HEK293 (cell line): Measurements from ENCODE around the gene ARHGAP22.

Experiments used
- CTCF ChIA-PET: fragments of 350-600 bp; formaldehyde crosslinking; extraction: SDS; loops from one replicate; lab custom pipeline; 2021; ENCODE audit warnings: antibody characterized with exemption; lab: Yijun Ruan, JAX
- POLR2A ChIA-PET: fragments of 300-600 bp; formaldehyde crosslinking; extraction: SDS; loops from one replicate; lab custom pipeline; 2020; ENCODE audit warnings: antibody characterized with exemption, inconsistent platforms; lab: Yijun Ruan, JAX
- H3K27ac ChIP-seq: fragments of 200-500 bp; sonication (Bioruptor generic); 2 replicates; pipeline ENCODE4 v1.5.1; 2014; ENCODE audit warnings: low read depth, low read length, control low read depth, inconsistent platforms; ENCODE audit errors: extremely low read depth
- H3K36me3 ChIP-seq, 2 experiments: fragments of 200-500 bp in 1 of 2; sonication (Bioruptor generic) in 1 of 2; 1 replicate in 1 of 2; 2 replicates in 1 of 2; pipeline ENCODE4 v1.5.1; 2014 to 2017; ENCODE audit warnings: inconsistent platforms in 2 of 2, low read length in 2 of 2; ENCODE audit not compliant: control insufficient read depth in 2 of 2, insufficient read depth in 1 of 2
- H3K4me1 ChIP-seq: fragments of 200-500 bp; sonication (Bioruptor generic); 2 replicates; pipeline ENCODE4 v1.5.1; 2014; ENCODE audit warnings: mild to moderate bottlenecking, low read length, inconsistent platforms; ENCODE audit not compliant: control insufficient read depth, insufficient read depth
- H3K4me3 ChIP-seq: 2 replicates; pipeline ENCODE4 v1.5.1; 2011; ENCODE audit warnings: low read depth, mild to moderate bottlenecking, control low read depth, low read length, moderate library complexity
- H3K9me3 ChIP-seq: fragments of 200-500 bp; sonication (Bioruptor generic); 2 replicates; pipeline ENCODE4 v1.5.1; 2014; ENCODE audit warnings: low read depth, low read length, inconsistent platforms; ENCODE audit not compliant: control insufficient read depth, insufficient read depth
- BCL11B ChIP-seq: fragments of 450-650 bp; formaldehyde crosslinking; IDR thresholded peaks from 2 replicates; pipeline ENCODE4 v1.5.1; 2016; ENCODE audit warnings: low read depth, missing biosample characterization, missing genetic modification characterization
- FEZF1 ChIP-seq: fragments of 450-650 bp; formaldehyde crosslinking; IDR thresholded peaks from 2 replicates; pipeline ENCODE4 v1.5.1; 2016; ENCODE audit warnings: missing biosample characterization, missing genetic modification characterization
- GLI2 ChIP-seq: fragments of 450-650 bp; formaldehyde crosslinking; IDR thresholded peaks from 2 replicates; pipeline ENCODE4; 2017; ENCODE audit warnings: missing biosample characterization, missing genetic modification characterization, low read depth, borderline replicate concordance
- HIC1 ChIP-seq: fragments of 450-650 bp; formaldehyde crosslinking; IDR thresholded peaks from 2 replicates; pipeline ENCODE4 v1.5.1; 2016; ENCODE audit warnings: missing biosample characterization, missing genetic modification characterization
- SCRT2 ChIP-seq: fragments of 450-650 bp; formaldehyde crosslinking; IDR thresholded peaks from 2 replicates; pipeline ENCODE4 v1.5.1; 2016; ENCODE audit warnings: missing biosample characterization, missing genetic modification characterization
- ZBTB8A ChIP-seq: fragments of 450-650 bp; formaldehyde crosslinking; IDR thresholded peaks from 2 replicates; pipeline ENCODE4 v1.5.1; 2016; ENCODE audit warnings: missing biosample characterization, missing genetic modification characterization
- ZFHX2 ChIP-seq: fragments of 450-650 bp; formaldehyde crosslinking; conservative IDR thresholded peaks from 2 replicates; pipeline ENCODE4 v1.5.1; 2016; ENCODE audit warnings: missing biosample characterization, missing genetic modification characterization
- ZNF10 ChIP-seq: fragments of 450-650 bp; formaldehyde crosslinking; IDR thresholded peaks from 2 replicates; pipeline ENCODE4 v1.5.1; 2017; ENCODE audit warnings: missing biosample characterization, missing genetic modification characterization
- ZNF133 ChIP-seq: fragments of 450-650 bp; formaldehyde crosslinking; IDR thresholded peaks from 2 replicates; pipeline ENCODE4 v1.5.1; 2016; ENCODE audit warnings: missing biosample characterization, missing genetic modification characterization
- ZNF157 ChIP-seq: fragments of 450-650 bp; formaldehyde crosslinking; IDR thresholded peaks from 2 replicates; pipeline ENCODE4 v1.5.1; 2016; ENCODE audit warnings: missing biosample characterization, missing genetic modification characterization
- ZNF16 ChIP-seq: fragments of 450-650 bp; formaldehyde crosslinking; IDR thresholded peaks from 2 replicates; pipeline ENCODE4 v1.5.1; 2016; ENCODE audit warnings: low read depth, missing biosample characterization, missing genetic modification characterization
- ZNF174 ChIP-seq: fragments of 450-650 bp; formaldehyde crosslinking; IDR thresholded peaks from 2 replicates; pipeline ENCODE4 v1.5.0; 2017; ENCODE audit warnings: missing biosample characterization, mild to moderate bottlenecking, missing genetic modification characterization
- ZNF341 ChIP-seq: fragments of 450-650 bp; formaldehyde crosslinking; IDR thresholded peaks from 2 replicates; pipeline ENCODE4; 2016; ENCODE audit warnings: low read depth, missing biosample characterization, missing genetic modification characterization
- ZNF423 ChIP-seq: fragments of 450-650 bp; formaldehyde crosslinking; IDR thresholded peaks from 2 replicates; pipeline ENCODE4 v1.5.1; 2016; ENCODE audit warnings: missing biosample characterization, missing genetic modification characterization
- ZNF514 ChIP-seq: fragments of 450-650 bp; formaldehyde crosslinking; IDR thresholded peaks from 2 replicates; pipeline ENCODE4 v1.5.1; 2016; ENCODE audit warnings: missing biosample characterization, missing genetic modification characterization
- ZNF623 ChIP-seq: fragments of 450-650 bp; formaldehyde crosslinking; IDR thresholded peaks from 2 replicates; pipeline ENCODE4 v1.5.1; 2016; ENCODE audit warnings: missing biosample characterization, missing genetic modification characterization
- ZNF626 ChIP-seq: fragments of 450-650 bp; sonication (Bioruptor Pico); formaldehyde crosslinking; IDR thresholded peaks from 2 replicates; pipeline ENCODE4 v1.5.1; 2018; ENCODE audit warnings: missing biosample characterization, missing genetic modification characterization, inconsistent platforms
- ZNF639 ChIP-seq: fragments of 450-650 bp; formaldehyde crosslinking; IDR thresholded peaks from 2 replicates; pipeline ENCODE4 v1.5.1; 2016; ENCODE audit warnings: missing biosample characterization, missing genetic modification characterization
- ZNF664 ChIP-seq: fragments of 450-650 bp; formaldehyde crosslinking; IDR thresholded peaks from 2 replicates; pipeline ENCODE4 v1.5.1; 2016; ENCODE audit warnings: missing biosample characterization, missing genetic modification characterization
- TF ChIP-seq, protein P1 (sequence below): fragments of 450-650 bp; formaldehyde crosslinking; IDR thresholded peaks from 2 replicates; pipeline ENCODE4 v1.5.1; 2016; ENCODE audit warnings: missing biosample characterization, missing genetic modification characterization
- TF ChIP-seq, protein P2 (sequence below): fragments of 450-650 bp; formaldehyde crosslinking; IDR thresholded peaks from 2 replicates; pipeline ENCODE4 v1.5.1; 2016; ENCODE audit warnings: missing biosample characterization, missing genetic modification characterization

The ARHGAP22 gene

DNA sequence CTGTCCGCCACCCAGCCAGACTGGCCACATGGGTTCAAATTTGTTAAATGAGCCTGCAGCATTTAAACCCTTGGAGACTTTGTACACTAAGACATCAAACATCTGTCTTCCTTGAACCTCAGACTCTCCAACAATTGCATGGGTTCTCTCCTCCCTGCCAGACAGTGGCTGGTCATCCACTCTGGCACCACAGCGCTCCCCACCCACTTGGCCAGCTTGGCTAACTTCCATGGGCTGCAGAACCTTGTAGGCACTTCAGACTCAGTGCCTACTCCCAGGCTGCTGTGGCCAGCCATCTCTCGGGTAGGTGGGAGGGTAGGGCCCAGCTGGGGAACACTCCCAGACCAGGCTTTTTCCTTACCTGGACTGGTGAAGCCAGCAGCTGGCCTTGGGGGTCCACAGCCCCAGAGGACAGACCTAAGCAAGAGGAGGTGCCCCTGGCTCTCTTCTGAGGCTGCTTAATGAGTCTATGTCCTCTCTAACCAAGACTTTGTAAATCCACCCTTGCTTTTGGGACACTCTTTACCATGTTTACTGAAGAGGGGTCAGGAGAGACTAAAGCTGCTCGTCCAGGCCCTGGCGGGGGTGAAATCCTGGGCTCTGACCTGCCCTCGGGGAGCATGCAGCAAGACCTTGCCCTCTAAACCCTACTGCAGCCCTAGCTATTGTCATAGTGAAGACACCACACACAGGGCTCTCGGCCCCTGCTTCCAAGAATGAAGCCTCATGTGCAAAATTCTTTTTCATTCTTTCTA, 82.7 kb downstream of the ARHGAP22 start (continued):
- TF ChIP-seq ZNF626: no peak
- no peak for TF ChIP-seq ZNF664 (tag by site-specific recombination)
- no peak for TF ChIP-seq ZNF16 (tag by site-specific recombination)
- no peak for TF ChIP-seq HIC1 (tag by site-specific recombination)

DNA sequence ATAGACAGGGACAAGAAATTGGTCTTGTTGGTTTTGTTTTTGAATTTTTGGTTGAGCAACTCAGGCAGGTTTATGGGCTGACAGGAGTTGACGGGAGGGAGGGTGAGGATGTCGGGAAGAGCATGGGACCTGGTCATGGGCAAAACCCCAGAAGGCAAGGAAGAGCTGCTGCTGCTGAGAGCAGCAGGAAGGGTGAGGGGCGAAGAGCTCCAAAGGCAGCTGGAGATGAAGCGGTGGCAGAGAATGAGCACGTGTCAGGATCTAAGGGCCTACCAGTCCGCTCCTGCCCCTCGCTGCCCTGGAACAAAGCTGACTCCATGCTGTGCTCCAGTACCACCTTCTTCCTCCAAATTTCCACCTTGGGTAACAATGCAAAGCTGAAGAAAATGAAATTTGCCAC, 84.3 kb downstream of the ARHGAP22 start:
- no peaks in the 10 kb centered on the region for H3K9me3 ChIP-seq
- H3K27ac ChIP-seq: no peak overlapping the region
- ChIA-PET CTCF (interaction anchor here (0.7 to 0.9 kb wide), 2 partner anchors 136 to 188 kb away, joined by 4 to 5 read pairs; no protein-coding TSS in a partner anchor), POLR2A (no interaction called here)
- H3K4me3 ChIP-seq: no peak overlapping the region
- TF ChIP-seq ZNF639 (tag by site-specific recombination) (no peak), ZNF341 (peak; percentile 59), ZNF514 (tag by site-specific recombination) (no peak)
- no peaks in the 10 kb centered on the region for H3K4me1 ChIP-seq
- no peaks in the 10 kb centered on the region for H3K36me3 ChIP-seq

DNA sequence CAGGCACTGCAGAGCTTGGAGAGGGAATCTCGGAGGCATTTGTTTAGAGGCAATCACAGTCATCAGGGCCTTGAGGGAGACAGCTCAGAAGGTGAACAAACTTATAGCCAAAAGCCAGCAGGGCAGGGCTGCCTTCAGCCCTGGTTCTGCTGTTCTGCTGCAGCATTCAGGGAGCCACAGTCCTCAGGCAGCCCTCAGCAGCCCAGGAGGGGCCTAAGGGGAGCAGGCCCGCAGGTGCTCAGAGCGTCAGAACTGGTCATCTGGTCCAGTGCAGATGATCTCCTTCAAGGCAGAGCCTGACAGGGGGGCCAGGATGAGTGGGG, 84.7 kb downstream of the ARHGAP22 start:
- Histone ChIP-seq H3K4me3 (no peak overlapping the region), H3K9me3 (no peaks in the 10 kb centered on the region), H3K36me3 (no peaks in the 10 kb centered on the region), H3K27ac (no peak overlapping the region), H3K4me1 (no peaks in the 10 kb centered on the region)
- POLR2A ChIA-PET: no interaction called here
- TF ChIP-seq ZNF623 (tag by site-specific recombination) (no peak), GLI2 (tag by site-specific recombination) (no peak), ZNF133 (no peak), ZNF174 (no peak), ZNF423 (tag by site-specific recombination) (no peak), ZBTB8A (tag by site-specific recombination) (no peak), BCL11B (tag by site-specific recombination) (no peak)
- CTCF ChIA-PET: no interaction called here

- H3K27ac ChIP-seq: no peak overlapping the region
- ChIA-PET POLR2A (no interaction called here), CTCF (interaction anchor here (0.6 kb wide), 1 partner anchor 304 kb away, joined by 3 read pairs; no protein-coding TSS in a partner anchor)
- TF ChIP-seq, protein P1, sequence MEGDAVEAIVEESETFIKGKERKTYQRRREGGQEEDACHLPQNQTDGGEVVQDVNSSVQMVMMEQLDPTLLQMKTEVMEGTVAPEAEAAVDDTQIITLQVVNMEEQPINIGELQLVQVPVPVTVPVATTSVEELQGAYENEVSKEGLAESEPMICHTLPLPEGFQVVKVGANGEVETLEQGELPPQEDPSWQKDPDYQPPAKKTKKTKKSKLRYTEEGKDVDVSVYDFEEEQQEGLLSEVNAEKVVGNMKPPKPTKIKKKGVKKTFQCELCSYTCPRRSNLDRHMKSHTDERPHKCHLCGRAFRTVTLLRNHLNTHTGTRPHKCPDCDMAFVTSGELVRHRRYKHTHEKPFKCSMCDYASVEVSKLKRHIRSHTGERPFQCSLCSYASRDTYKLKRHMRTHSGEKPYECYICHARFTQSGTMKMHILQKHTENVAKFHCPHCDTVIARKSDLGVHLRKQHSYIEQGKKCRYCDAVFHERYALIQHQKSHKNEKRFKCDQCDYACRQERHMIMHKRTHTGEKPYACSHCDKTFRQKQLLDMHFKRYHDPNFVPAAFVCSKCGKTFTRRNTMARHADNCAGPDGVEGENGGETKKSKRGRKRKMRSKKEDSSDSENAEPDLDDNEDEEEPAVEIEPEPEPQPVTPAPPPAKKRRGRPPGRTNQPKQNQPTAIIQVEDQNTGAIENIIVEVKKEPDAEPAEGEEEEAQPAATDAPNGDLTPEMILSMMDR (tag by site-specific recombination): no peak
- TF ChIP-seq SCRT2 (tag by site-specific recombination) (no peak), ZNF10 (tag by site-specific recombination) (no peak), ZNF157 (no peak), ZFHX2 (tag by site-specific recombination) (no peak), FEZF1 (tag by site-specific recombination) (no peak)
- TF ChIP-seq, protein P2, sequence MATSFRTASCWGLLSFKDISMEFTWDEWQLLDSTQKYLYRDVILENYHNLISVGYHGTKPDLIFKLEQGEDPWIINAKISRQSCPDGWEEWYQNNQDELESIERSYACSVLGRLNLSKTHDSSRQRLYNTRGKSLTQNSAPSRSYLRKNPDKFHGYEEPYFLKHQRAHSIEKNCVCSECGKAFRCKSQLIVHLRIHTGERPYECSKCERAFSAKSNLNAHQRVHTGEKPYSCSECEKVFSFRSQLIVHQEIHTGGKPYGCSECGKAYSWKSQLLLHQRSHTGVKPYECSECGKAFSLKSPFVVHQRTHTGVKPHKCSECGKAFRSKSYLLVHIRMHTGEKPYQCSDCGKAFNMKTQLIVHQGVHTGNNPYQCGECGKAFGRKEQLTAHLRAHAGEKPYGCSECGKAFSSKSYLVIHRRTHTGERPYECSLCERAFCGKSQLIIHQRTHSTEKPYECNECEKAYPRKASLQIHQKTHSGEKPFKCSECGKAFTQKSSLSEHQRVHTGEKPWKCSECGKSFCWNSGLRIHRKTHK: no peak
These were observed 85.2 kb downstream of the ARHGAP22 start for GRCh38 chr10:48519481-48520183.

More at GRCh38 chr10:48519481-48520183, 85.2 kb downstream of the ARHGAP22 start:
- no peaks in the 10 kb centered on the region for H3K9me3 ChIP-seq
- H3K4me1 ChIP-seq: no peaks in the 10 kb centered on the region
- no peaks in the 10 kb centered on the region for H3K36me3 ChIP-seq
- H3K4me3 ChIP-seq: no peak overlapping the region
